Tibial nerve (tissue), 3 donors: ENCODE data around the gene ZCCHC24.

Source experiments
- CTCF ChIP-seq, 5 experiments: fragments of 200-600 bp in 3 of 5; fragments of 450-650 bp in 2 of 5; sonication (generic) in 3 of 5; IDR thresholded peaks; one replicate each; pipeline ENCODE4 v1.5.1; 2016 to 2019; ENCODE audit warnings: antibody characterized with exemption in 5 of 5, mild to moderate bottlenecking in 3 of 5, moderate library complexity in 2 of 5
- POLR2A ChIP-seq, 2 donors: fragments of 450-650 bp; IDR thresholded peaks; one replicate each; pipeline ENCODE4 v1.6.1; 2017; ENCODE audit warnings: antibody characterized with exemption in 2 of 2, mild to moderate bottlenecking in 2 of 2, moderate library complexity in 2 of 2

GRCh38 chr10:79424221-79425073 lies 21.0 kb downstream of the ZCCHC24 start:
- TF ChIP-seq CTCF (IDR thresholded peaks at IDR 0.05), result no peak
- no peak for TF ChIP-seq POLR2A (IDR thresholded peaks at IDR 0.05)
